22Rv1 (cell line): Measurements from ENCODE around the gene CSMD2.

ENCODE experiments used
- ZFX ChIP-seq: fragments of 450-650 bp; IDR thresholded peaks from 2 replicates; pipeline ENCODE4 v1.6.1; 2017; ENCODE audit warnings: antibody characterized with exemption, borderline replicate concordance
- TF ChIP-seq, protein P1 (sequence below): fragments of 450-650 bp; IDR thresholded peaks from 2 replicates; pipeline ENCODE4 v1.5.1; 2017; ENCODE audit warnings: mild to moderate bottlenecking

DNA sequence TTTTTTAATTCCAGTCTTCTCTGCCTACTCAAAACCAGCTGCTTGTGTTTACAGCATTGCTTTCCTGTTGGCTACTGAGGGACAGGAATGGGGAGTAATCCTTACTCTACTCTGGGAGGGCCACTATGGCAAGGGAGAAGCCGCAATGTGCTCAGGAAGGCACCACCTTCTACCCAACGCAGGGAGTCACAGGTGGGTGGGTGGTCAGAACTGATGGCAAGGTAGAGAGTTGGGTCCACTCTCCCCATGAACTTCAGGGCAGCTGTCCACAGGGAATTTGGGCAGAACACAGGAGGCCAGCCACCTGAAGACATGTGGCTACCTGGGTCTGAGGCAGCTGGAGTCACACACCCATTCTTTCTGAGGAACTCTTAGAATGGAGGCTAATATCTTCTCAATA, 341.6 kb downstream of the CSMD2 start:
- TF ChIP-seq, protein P1, sequence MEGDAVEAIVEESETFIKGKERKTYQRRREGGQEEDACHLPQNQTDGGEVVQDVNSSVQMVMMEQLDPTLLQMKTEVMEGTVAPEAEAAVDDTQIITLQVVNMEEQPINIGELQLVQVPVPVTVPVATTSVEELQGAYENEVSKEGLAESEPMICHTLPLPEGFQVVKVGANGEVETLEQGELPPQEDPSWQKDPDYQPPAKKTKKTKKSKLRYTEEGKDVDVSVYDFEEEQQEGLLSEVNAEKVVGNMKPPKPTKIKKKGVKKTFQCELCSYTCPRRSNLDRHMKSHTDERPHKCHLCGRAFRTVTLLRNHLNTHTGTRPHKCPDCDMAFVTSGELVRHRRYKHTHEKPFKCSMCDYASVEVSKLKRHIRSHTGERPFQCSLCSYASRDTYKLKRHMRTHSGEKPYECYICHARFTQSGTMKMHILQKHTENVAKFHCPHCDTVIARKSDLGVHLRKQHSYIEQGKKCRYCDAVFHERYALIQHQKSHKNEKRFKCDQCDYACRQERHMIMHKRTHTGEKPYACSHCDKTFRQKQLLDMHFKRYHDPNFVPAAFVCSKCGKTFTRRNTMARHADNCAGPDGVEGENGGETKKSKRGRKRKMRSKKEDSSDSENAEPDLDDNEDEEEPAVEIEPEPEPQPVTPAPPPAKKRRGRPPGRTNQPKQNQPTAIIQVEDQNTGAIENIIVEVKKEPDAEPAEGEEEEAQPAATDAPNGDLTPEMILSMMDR: no peak
- no peak for TF ChIP-seq ZFX
